ENCODE measurements around the gene LRRC63. TPM values are rescaled to one million over a fixed set of nuclear protein-coding genes. Genes with fewer than 3 reads are reported as not detected.

LRRC63 gene
- total and polyA plus RNA-seq, 9 of the 15 experiments (the other 6 are each of a cell fraction or from before 2014, with no cell fraction given), result 0.07 to 0.41 (median 0.24) TPM; not detected in 1

- TF ChIP-seq, protein P1, sequence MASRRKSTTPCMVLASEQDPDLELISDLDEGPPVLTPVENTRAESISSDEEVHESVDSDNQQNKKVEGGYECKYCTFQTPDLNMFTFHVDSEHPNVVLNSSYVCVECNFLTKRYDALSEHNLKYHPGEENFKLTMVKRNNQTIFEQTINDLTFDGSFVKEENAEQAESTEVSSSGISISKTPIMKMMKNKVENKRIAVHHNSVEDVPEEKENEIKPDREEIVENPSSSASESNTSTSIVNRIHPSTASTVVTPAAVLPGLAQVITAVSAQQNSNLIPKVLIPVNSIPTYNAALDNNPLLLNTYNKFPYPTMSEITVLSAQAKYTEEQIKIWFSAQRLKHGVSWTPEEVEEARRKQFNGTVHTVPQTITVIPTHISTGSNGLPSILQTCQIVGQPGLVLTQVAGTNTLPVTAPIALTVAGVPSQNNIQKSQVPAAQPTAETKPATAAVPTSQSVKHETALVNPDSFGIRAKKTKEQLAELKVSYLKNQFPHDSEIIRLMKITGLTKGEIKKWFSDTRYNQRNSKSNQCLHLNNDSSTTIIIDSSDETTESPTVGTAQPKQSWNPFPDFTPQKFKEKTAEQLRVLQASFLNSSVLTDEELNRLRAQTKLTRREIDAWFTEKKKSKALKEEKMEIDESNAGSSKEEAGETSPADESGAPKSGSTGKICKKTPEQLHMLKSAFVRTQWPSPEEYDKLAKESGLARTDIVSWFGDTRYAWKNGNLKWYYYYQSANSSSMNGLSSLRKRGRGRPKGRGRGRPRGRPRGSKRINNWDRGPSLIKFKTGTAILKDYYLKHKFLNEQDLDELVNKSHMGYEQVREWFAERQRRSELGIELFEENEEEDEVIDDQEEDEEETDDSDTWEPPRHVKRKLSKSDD (conservative IDR thresholded peaks at IDR 0.05; ENCODE audit: low read length), result no peak
- TF ChIP-seq RBM34 (IDR thresholded peaks at IDR 0.05; ENCODE audit: borderline replicate concordance, insufficient read depth, low read length), result no peak
- TF ChIP-seq YY1 (IDR thresholded peaks at IDR 0.05; ENCODE audit: borderline replicate concordance in 1 of 3, control insufficient read depth in 1 of 3, extremely low read depth in 1 of 3, insufficient read depth in 3 of 3, insufficient read length in 1 of 3, insufficient replicate concordance in 2 of 3, low read depth in 1 of 3, low read length in 2 of 3), result no peak
- TF ChIP-seq ZNF586 (CRISPR knock-in tag; conservative IDR thresholded peaks at IDR 0.05), result no peak
- no peak for TF ChIP-seq CCAR2 (IDR thresholded peaks at IDR 0.05; ENCODE audit: low read depth, low read length)
- no peak for TF ChIP-seq ETV1 (tag; conservative IDR thresholded peaks at IDR 0.05; ENCODE audit: low read depth)
- TF ChIP-seq, protein P2, sequence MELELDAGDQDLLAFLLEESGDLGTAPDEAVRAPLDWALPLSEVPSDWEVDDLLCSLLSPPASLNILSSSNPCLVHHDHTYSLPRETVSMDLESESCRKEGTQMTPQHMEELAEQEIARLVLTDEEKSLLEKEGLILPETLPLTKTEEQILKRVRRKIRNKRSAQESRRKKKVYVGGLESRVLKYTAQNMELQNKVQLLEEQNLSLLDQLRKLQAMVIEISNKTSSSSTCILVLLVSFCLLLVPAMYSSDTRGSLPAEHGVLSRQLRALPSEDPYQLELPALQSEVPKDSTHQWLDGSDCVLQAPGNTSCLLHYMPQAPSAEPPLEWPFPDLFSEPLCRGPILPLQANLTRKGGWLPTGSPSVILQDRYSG (tag; conservative IDR thresholded peaks at IDR 0.05; ENCODE audit: low read depth), result no peak
- TF ChIP-seq MAFG (tag; conservative IDR thresholded peaks at IDR 0.05), result peak; percentile 59; the same call in 1 of the 2 replicates
- no peak for TF ChIP-seq ARID2 (IDR thresholded peaks at IDR 0.05)
- no peak for TF ChIP-seq CHCHD3 (CRISPR knock-in tag; IDR thresholded peaks at IDR 0.05)
- no peak for TF ChIP-seq ARHGAP35 (IDR thresholded peaks at IDR 0.05; ENCODE audit: partially characterized antibody)
- TF ChIP-seq FOXJ2 (tag; IDR thresholded peaks at IDR 0.05), result 0 out of 2 replicates have a peak, but pooled peaks have one; percentile 34
- no peak for TF ChIP-seq SRSF9 (IDR thresholded peaks at IDR 0.05; ENCODE audit: borderline replicate concordance, low read depth, low read length)
- no peak for TF ChIP-seq ZNF445 (CRISPR knock-in tag; IDR thresholded peaks at IDR 0.05; ENCODE audit: low read depth)
- TF ChIP-seq, protein P3, sequence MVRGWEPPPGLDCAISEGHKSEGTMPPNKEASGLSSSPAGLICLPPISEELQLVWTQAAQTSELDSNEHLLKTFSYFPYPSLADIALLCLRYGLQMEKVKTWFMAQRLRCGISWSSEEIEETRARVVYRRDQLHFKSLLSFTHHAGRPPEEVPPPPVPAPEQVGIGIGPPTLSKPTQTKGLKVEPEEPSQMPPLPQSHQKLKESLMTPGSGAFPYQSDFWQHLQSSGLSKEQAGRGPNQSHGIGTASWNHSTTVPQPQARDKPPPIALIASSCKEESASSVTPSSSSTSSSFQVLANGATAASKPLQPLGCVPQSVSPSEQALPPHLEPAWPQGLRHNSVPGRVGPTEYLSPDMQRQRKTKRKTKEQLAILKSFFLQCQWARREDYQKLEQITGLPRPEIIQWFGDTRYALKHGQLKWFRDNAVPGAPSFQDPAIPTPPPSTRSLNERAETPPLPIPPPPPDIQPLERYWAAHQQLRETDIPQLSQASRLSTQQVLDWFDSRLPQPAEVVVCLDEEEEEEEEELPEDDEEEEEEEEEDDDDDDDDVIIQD (CRISPR knock-in tag; IDR thresholded peaks at IDR 0.05), result no peak
- TF ChIP-seq ZNF263 (CRISPR knock-in tag; IDR thresholded peaks at IDR 0.05; ENCODE audit: borderline replicate concordance), result no peak
- TF ChIP-seq HDAC6 (IDR thresholded peaks at IDR 0.05; ENCODE audit: low read depth, low read length), result no peak
- no peak for TF ChIP-seq RNF2 (IDR thresholded peaks at IDR 0.05)
- TF ChIP-seq CC2D1A (IDR thresholded peaks at IDR 0.05), result no peak
- 0 out of 2 replicates have a peak, but pooled peaks have one; percentile 38 for TF ChIP-seq PKNOX1 (IDR thresholded peaks at IDR 0.05)
- no peak for TF ChIP-seq L3MBTL2 (IDR thresholded peaks at IDR 0.05)
- TF ChIP-seq ZNF134 (CRISPR knock-in tag; conservative IDR thresholded peaks at IDR 0.05), result no peak
Measured at GRCh38 chr13:46210362-46211083, 1.2 kb upstream of the LRRC63 start (continued).

Data from K562 (cell line).